Thyroid gland (tissue), 4 donors: ENCODE measurements around the gene SH3RF1. TPM values are rescaled to one million over a fixed set of nuclear protein-coding genes. Genes with fewer than 3 reads are reported as not detected.

Experiments
- DNase-seq, 2 donors: peaks; one replicate each; pipeline ENCODE4 v3.0.0-alpha.2; 2019
- H3K27ac ChIP-seq, 3 donors: fragments of 200-600 bp; sonication (generic); 1 replicate in 2 of 3; 2 replicates in 1 of 3; pipeline ENCODE4 v1.5.1; 2016 to 2019; ENCODE audit warnings: mild to moderate bottlenecking in 1 of 3, moderate library complexity in 1 of 3
- H3K27me3 ChIP-seq: fragments of 200-600 bp; sonication (generic); one replicate; pipeline ENCODE4 v1.5.1; 2019
- H3K36me3 ChIP-seq, 2 donors: fragments of 200-600 bp; sonication (generic); one replicate each; pipeline ENCODE4 v1.5.1; 2016 to 2019
- H3K4me1 ChIP-seq, 2 donors: fragments of 200-600 bp; sonication (generic); one replicate each; pipeline ENCODE4 v1.5.1; 2017 to 2019
- H3K4me3 ChIP-seq, 3 donors: fragments of 200-600 bp; sonication (generic); replicated peaks in 1 of 3; 1 replicate in 2 of 3; 2 replicates in 1 of 3; pipeline ENCODE4 v1.5.1; 2016; ENCODE audit warnings: mild to moderate bottlenecking in 1 of 3
- H3K9me3 ChIP-seq: fragments of 200-600 bp; sonication (generic); one replicate; pipeline ENCODE4 v1.5.1; 2017
- POLR2A ChIP-seq, 2 donors: fragments of 450-650 bp; IDR thresholded peaks; one replicate each; pipeline ENCODE4 v1.6.1; 2017; ENCODE audit warnings: antibody characterized with exemption in 2 of 2, mild to moderate bottlenecking in 2 of 2, moderate library complexity in 1 of 2
- WGBS, 2 donors: methylation state at CpG; one replicate each; pipeline ENCODE4 v1.1.5; 2017; 5-methylcytosine and 5-hydroxymethylcytosine counted together
- intact Hi-C: fragments of 100-400 bp; cut with DNase I; formaldehyde crosslinking; loops from one replicate; pipeline ENCODE4 v1.15.1; 2023
- total RNA-seq, 4 donors: library from RNA; depleted of rRNA; stranded (reverse); fragments of >200 nt; gene quantifications; one replicate each; pipeline ENCODE4 v1.2.3, GENCODE V29; 2016
- TF ChIP-seq, protein P1 (sequence below), 6 experiments: fragments of 200-600 bp in 3 of 6; fragments of 450-650 bp in 3 of 6; sonication (generic) in 3 of 6; IDR thresholded peaks; one replicate each; pipeline ENCODE4 v1.5.1; 2016 to 2019; ENCODE audit warnings: antibody characterized with exemption in 6 of 6, mild to moderate bottlenecking in 2 of 6, inconsistent platforms in 1 of 6, moderate library complexity in 1 of 6

SH3RF1 gene
- total RNA-seq, 4 donors from 2014 or later, result 29.0 to 41.7 (median 32.5) TPM

DNA sequence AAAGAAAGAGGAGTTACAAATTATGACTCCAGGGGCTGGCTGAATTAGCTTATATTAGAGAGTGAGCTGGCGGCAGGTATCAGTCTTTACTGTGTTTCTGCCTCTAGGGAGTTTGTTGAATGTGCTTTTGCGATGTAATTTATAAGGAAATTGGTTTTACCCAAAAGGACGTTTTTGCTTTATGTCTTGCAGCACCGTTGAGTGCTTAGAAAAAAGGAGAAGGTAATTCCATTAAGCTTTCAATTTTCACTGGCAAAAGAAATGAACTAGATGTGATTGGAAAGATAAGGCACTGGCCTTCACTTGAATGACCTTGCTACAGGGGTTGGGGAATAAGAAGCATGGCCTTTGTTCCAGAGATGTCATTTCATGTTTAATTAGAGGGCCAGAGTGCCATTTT, 185.8 kb downstream of the SH3RF1 start:
- H3K9me3 ChIP-seq, result no peaks in the 10 kb centered on the region
- H3K36me3 ChIP-seq, result no peaks in the 10 kb centered on the region
- intact Hi-C loops, result no loop called here
- H3K4me1 ChIP-seq, result peaks cover 9 to 21% of the 10 kb centered on the region in 2 donors
- H3K4me3 ChIP-seq, result no peak overlapping the region
- TF ChIP-seq, protein P1, sequence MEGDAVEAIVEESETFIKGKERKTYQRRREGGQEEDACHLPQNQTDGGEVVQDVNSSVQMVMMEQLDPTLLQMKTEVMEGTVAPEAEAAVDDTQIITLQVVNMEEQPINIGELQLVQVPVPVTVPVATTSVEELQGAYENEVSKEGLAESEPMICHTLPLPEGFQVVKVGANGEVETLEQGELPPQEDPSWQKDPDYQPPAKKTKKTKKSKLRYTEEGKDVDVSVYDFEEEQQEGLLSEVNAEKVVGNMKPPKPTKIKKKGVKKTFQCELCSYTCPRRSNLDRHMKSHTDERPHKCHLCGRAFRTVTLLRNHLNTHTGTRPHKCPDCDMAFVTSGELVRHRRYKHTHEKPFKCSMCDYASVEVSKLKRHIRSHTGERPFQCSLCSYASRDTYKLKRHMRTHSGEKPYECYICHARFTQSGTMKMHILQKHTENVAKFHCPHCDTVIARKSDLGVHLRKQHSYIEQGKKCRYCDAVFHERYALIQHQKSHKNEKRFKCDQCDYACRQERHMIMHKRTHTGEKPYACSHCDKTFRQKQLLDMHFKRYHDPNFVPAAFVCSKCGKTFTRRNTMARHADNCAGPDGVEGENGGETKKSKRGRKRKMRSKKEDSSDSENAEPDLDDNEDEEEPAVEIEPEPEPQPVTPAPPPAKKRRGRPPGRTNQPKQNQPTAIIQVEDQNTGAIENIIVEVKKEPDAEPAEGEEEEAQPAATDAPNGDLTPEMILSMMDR (IDR thresholded peaks at IDR 0.05), result no peak
- TF ChIP-seq POLR2A (IDR thresholded peaks at IDR 0.05), result no peak
- WGBS, 2 donors, result 82% methylated on average over 4 of the region's 4 CpGs
- DNase-seq, result no peak
- H3K27ac ChIP-seq, result no peak overlapping the region
- no peaks in the 10 kb centered on the region for H3K27me3 ChIP-seq

DNA sequence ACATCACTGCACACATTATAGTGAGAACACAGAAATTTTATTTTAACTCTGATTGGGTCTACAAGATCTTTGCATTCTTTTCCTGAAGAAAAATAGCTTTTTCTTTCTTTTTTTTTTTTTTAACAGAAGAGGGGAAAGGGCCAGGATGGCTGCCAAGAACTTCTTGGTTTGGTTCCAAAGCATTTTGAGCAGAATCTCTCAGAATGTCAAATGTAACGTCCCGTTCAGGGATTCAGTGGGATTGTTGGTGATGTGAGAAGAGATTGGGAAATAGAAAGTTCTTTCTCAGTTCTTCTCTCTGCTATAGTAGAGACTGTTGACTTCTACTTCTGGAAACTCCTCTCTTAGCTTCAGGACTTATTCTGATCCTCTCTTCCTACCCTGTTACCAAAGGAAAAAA, 189.8 kb downstream of the SH3RF1 start:
- WGBS, 2 donors, result 0 to 7% methylated on average over 2 of the region's 2 CpGs
- Histone ChIP-seq H3K4me1 (peaks cover 12 to 25% of the 10 kb centered on the region in 2 donors), H3K27me3 (no peaks in the 10 kb centered on the region), H3K4me3 (no peak overlapping the region), H3K36me3 (no peaks in the 10 kb centered on the region), H3K27ac (peak overlapping the region; percentile 85 to 93 (median 87)), H3K9me3 (no peaks in the 10 kb centered on the region)
- peak; percentile 68 to 70 for DNase-seq
- no peak for TF ChIP-seq POLR2A (IDR thresholded peaks at IDR 0.05)
- TF ChIP-seq, protein P1 (IDR thresholded peaks at IDR 0.05), result no peak
- intact Hi-C loops, result no loop called here

DNA sequence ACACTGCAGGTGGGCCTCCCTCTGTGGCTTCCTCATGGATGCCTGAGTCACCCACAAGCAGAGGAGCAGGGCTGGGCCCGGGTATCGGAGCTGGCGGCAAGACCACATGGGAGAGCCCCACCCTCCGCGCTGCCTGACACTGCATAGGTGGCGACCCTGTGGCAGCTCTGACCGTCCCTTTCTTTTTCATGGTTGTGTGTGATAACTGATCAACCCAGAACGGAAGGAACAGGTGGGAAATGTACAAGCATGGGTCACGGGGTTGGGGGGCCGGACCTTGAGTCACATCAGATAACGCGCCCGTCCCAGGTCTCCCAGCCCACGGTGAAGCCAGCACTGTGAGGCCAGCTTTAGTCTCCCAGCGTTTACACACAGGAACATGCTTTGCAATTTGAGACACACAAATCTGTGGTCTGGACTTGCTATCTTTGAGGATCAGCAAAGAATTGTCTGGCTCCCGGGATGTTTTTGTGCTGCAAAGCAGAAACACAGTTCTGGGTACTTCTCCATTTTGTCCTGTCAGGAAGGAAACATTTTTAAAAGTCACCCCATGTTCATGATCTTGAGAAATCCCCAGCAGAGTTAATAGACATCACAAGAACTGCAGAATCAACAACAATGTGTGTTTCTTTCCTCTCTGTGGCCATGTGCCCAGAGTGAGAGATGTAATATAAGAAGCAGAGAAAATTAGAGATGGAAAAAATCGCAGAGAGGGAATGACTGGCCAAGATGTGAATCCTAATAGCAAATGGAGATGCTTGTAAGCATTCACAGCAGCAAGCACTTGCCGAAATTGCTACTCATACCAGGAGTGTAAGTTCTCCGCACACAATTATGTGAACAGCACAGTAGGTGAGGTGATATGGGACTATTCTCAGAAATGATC, 190.6 kb downstream of the SH3RF1 start:
- peak; percentile 57 to 62 for DNase-seq
- WGBS, 2 donors, result 31 to 50% methylated on average over 11 to 18 of the region's 19 CpGs
- H3K27me3 ChIP-seq, result no peaks in the 10 kb centered on the region
- no peaks in the 10 kb centered on the region for H3K9me3 ChIP-seq
- intact Hi-C loops, result no loop called here
- peaks cover 12 to 25% of the 10 kb centered on the region in 2 donors for H3K4me1 ChIP-seq
- H3K4me3 ChIP-seq, result no peak overlapping the region
- TF ChIP-seq, protein P1 (IDR thresholded peaks at IDR 0.05), result no peak
- no peaks in the 10 kb centered on the region for H3K36me3 ChIP-seq
- peak overlapping the region; percentile 85 to 93 (median 87) for H3K27ac ChIP-seq

DNA sequence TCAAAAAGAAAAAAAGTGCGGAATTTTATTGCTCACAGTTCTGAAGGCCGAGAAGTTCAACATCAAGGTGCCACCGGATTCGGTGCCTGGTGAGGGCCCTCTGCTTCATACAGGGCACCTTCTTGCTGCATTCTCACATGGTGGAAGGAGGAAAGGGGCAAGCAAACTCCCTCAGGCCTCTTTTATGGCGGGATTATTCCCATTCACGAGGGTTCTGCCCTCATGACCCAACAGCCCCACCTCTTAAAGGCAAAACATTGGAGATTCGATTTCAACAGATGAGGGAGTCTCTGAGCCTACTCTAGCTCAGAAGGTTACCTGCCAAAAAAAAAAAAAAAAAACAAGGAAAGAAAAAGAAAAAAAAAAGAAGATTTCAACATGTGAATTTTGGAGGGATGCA, 196.6 kb downstream of the SH3RF1 start:
- Histone ChIP-seq H3K27me3 (no peaks in the 10 kb centered on the region), H3K27ac (no peak overlapping the region), H3K4me1 (peaks cover 7 to 14% of the 10 kb centered on the region in 2 donors), H3K4me3 (no peak overlapping the region), H3K36me3 (no peaks in the 10 kb centered on the region), H3K9me3 (no peaks in the 10 kb centered on the region)
- TF ChIP-seq POLR2A (IDR thresholded peaks at IDR 0.05), result no peak
- WGBS, 2 donors, result 91 to 93% methylated on average over 7 of the region's 7 CpGs
- DNase-seq, result no peak
- intact Hi-C loops, result no loop called here

DNA sequence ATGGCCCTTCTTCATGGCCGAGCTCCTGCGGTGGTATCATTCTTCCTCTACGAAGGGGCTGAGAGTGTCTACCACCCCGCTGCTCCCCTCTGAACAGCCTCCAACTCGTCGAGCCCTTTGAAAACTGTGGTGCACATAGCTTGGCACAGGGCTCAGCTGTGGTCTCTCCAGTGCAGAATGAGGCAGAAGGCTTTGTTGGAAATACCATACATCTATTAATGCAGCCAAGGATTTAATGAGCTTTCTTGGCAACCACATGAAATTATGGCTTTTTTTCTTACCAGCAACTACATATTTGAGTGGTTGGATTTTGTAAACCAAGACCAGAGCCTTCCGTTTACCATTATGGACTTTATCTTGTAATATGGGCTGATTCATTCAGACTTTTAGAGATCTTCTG, 199.0 kb downstream of the SH3RF1 start:
- Histone ChIP-seq H3K4me1 (peaks cover 7 to 14% of the 10 kb centered on the region in 2 donors), H3K4me3 (no peak overlapping the region), H3K36me3 (no peaks in the 10 kb centered on the region), H3K27ac (no peak overlapping the region), H3K27me3 (no peaks in the 10 kb centered on the region), H3K9me3 (no peaks in the 10 kb centered on the region)
- TF ChIP-seq, protein P1 (IDR thresholded peaks at IDR 0.05), result no peak
- WGBS, 2 donors, result 71 to 84% methylated on average over 6 of the region's 7 CpGs
- intact Hi-C loops, result no loop called here
- DNase-seq, result no peak
